GM21786 (cell line): Measurements from ENCODE around the gene HCN1.
"Not testable (repeated sequence)": the region's sequence is repeated elsewhere in the genome, so short reads cannot be mapped to it uniquely, and the experiment has no call there.

Experiments used
- ATAC-seq: cut with Tn5 transposase; IDR thresholded peaks from one replicate; pipeline ENCODE4 v1.9.1; 2021; ENCODE audit not compliant: unreplicated experiment

Gene HCN1

DNA sequence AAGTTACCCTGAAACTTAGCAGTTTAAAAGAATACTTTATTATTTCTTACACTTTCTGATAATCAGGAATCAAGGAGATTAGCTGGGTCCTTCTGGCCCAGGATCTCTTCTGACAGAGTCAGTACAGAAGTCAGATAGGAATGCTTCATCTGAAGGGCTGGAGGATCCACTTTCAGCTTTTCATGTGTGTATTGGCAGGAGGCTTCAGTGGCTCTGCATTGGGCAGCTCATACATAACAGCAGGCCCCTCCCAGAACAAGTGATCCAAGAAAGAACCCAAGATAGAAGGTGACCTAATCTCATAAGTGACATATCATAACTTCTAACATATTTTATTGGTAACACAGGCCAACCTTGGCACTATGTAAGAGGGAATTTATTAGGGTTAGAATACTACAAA lies 258.4 kb downstream of the HCN1 start:
- no peak for ATAC-seq

DNA sequence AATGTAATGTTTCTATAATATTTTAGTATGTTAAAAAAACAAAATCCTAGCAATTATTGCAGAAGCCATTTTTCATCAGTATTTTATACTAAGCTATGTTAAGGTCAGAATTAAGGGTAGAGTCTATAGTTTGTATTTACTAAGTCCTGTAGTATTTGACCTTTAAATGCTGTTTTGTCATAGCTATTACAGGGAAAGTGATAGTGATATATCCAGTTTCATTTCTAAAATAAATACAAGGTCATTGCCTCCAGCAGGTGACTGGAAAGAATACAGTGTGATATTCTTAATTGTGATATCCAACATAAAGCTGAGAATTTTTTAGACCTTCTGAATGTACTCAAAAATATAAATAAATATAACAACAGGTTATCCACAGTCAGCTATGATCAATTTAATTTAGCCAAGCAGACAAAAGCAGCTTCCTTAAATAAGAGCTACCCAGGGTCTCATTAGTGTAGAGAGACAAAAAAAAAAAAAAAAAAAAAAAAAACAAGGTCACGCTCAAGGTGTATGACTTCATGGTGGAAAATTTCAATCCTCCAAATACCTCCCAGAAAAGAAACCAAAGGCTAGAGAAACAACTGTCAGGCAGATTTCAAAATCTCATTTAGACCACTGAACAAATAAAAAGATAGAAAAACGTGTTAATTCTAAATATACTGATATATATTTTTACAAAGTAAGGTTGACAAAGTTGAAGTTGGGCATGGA lies 278.7 kb downstream of the HCN1 start:
- no peak for ATAC-seq

DNA sequence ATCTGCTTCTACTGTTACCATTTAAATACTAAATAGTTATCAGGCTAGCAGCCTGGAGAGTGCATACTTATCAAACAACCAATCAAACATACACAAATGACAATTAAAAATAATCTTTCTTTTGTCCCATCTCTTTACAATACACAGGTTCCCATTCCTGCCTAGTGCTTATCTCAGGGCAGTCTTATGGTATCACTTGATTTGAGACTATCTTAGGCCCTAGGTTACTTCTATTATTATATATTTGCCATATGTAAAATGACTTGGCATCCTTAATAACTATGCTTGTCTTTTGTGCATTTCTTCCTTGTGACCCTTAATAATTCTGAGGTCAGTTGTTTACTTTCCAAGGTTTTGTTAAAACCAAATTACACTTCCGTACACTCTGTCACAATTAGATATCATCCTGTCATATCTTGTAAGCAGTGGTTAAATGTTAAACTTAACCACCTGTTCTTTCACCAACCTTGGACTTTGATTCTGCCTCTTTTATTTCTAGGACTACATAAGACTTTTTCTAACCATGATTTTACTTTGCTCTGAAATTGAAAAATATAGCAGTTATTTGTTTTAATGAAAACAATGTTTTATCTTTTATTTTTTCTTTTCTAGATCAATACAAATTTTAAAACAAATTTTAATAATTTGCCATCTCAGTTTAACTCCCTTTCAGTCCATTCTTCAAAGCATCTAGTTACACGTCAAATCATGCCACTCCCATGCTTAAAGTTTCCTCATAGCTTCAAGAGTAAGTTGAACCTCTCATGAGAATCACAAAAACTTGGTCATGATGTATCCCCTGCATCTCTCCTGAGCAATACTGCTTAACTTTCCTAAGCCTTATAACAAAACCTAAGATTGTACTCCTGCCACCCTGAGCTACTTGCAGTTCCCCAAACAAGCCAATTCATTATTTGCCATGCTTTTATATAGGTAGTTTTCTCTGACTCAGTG lies 281.3 kb downstream of the HCN1 start:
- ATAC-seq: no peak

DNA sequence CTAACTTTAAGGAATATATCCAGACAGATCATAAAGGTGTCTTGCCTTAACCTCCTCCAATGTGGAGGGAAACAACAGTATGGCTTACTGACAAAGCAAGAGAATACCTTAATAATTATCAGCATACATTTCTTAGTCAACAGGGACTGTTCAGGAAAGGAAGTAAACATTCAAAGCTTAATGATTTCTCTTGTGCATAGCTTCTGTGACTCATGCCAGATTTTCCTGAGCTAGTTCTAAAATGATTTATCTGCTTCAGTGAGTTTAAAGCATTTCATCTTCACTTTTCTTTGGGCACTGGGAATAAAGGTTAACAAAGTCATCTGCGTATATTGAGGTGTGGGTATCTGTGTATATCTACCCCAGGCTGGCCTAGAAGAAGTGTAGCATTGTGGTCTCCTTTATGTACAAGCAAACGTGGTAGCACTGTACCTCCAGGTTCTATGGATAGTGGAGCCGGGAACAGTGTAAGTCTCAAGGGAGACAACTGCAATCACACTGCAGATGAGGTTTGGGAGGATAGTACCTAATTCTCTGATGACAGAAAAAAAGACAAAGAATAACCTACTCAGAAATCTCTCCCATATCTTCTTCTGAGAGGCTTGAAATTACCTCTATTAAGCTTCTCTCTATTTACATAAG lies 284.1 kb downstream of the HCN1 start:
- no peak for ATAC-seq

DNA sequence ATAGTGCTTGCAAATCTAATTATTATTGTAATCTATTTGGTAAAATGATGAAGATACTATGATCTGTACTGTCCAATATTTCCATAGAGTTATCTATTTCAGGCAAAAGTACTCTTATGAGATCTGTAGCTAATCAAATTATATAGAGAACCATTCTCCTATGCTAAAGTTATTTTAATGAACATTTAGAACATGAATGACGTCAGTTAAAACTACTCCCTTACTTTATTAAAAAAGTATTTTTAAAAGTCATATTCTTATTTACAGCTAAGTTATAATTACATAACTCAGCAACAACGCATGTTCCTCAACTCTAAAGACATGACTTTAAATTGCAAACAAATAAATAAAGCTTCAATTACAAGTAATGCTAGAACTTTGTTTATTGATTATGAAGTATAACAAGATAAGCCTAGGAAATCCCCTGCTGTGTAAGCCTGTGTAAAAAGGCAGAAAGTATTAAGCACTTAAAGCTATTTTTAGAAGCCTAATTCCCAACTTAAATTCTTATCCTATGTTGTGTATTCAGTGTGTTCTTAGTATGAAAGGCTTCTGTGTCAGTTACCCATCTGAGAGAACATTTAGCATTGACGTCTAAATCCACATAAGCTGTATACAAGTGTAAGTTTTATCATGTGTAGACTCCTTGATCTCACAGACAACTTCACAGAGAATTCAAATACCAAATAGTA lies 285.7 kb downstream of the HCN1 start:
- no peak for ATAC-seq

DNA sequence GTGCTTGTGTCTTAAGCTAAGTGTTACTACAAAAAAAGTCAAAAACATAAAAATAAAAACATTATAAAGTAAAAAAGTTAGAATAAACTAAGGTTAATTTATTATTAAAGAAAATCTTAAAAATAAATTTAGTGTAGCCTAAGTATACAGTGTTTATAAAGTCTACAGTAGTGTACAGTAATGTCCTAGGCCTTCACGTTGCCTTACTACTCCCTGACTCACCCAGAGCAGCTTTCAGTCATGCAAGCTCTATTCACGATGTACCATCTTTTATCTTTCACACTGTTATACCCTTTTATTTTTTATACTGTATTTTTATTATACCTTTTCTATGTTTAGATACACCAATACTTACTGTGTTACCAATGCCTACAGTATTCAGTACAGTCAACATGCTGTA lies 288.1 kb downstream of the HCN1 start:
- ATAC-seq: no peak

DNA sequence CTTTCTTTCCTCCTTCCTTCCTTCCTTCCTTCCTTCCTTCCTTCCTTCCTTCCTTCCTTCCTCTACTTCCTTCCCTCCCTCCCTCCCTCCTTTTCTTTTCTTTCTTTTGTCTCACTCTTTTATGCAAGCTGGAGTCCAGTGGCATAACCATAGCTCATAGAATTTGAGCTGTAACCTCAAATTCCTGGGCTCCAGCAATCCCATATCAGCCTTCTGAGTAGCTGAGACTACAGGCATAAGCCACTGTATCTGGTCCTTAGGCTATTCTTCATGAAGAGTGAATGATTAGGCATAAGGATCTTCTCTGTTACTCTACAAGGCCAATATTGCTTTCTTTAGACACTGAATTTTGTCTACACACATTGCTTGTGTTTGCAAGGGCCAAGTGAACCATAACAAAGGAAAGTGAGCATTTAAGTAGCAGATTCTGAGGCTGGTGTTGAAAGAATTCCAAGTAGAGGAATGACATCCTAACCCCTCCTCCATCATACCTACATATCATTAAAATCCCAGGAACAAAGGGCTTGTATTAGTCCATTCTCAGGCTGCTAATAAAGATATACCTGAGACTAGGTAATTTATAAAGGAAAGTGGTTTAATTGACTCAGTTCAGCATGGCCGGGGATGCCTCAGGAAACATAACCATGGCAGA lies 293.2 kb downstream of the HCN1 start:
- no peak for ATAC-seq

DNA sequence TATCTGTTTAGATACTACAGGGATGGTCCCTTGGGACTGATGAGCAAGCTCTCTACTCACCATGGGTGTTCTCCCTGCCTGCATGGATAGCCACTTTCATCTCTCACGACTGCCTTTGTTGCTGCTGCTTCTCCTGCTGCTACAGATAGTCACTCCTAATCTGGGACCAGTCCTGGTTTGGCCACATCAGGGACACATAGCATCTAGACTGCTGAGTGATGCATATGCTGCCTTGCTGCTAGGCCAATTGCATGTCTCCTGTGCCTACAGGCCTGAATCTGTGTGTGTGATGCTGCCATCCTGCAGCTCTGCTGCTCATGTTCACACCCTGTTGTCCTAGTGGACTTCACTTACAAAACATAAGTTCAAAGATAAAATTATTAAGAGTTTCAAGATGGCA lies 297.1 kb downstream of the HCN1 start:
- ATAC-seq: no peak

DNA sequence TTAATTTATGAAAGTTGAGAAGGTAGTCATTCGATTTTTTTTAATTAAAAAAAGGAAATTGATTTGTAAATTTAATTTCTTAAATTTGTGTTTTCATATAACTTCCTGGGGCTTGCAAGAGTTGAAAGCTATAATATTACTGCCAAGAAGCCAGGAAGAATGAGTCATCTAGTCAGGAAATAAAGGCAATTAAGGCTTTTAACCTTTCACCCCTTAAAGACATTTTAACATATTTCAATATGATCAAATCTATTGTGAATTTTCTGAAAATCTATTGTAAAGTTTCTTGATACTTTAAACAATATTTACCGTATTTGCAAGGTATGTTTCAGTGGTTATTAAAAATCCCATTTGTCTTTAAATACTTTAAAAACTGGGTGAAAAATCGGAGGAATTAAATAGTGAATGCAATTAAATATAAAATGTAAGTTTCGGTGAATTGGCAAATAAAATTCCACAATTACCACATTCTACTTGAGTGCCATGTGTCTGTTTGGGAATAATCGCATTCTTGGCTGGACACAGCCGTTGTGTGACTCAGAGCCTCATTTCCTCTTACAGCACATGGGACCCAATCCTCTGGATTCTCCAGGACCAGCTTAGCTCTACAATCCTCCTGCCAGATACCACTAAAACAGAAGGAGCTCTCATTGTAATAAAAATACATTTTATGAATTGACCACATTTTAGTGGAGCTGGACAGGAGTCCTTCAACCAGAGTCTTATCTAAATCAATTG lies 310.7 kb downstream of the HCN1 start:
- no peak for ATAC-seq

DNA sequence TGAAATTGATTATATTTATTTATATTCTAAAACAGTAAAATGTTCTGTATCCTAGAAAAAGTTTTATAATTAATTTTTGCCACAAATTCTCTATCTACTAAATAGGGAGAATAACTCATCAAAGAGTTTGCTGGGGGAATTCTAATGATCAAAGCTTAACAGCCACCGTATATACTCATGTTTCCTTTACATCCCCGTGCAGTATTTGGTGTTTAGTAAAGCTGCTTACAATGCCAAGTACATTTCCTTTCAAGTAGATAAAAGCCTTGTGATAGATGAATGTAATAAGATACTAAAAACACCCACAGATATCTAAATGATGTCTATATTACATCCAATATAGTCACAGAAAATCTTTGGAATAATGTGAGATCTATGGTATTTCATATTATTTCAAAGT lies 312.2 kb downstream of the HCN1 start:
- no peak for ATAC-seq

DNA sequence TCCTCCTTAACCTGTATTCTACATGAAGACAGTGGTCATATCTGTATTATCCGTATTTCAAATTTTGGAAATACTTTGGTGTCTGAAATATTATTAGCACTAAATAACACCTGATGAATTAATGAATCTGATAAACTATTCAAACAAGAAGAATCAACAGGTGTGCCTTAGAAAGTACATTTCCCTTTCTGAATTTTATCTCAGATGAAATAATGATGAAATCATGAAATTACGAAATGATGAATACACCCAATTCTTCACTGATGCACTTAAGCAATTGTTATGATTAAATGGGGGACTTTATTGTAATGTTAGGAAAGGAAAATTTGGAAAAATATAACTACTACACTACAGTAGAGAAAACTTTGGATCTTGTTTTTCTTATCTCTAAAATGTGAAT lies 313.6 kb downstream of the HCN1 start:
- ATAC-seq: no peak

DNA sequence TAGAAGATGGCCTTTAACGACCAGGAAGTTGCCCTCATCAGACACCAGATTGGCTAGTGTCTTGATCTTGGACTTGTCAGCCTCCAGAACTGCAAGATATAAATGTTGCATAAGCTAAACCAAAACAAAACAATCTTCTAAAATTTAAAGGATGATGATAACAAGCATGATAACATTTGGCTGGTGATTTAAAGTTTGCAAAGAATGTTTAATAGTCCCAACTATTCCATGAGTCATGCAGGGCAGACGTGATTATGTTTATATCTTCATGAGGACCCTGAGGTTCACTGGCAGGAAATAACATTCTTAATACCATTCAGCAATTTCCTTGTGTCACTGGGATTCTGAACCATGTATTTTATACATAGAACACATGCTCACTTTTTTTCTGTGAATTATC lies 319.8 kb downstream of the HCN1 start:
- ATAC-seq: no peak

DNA sequence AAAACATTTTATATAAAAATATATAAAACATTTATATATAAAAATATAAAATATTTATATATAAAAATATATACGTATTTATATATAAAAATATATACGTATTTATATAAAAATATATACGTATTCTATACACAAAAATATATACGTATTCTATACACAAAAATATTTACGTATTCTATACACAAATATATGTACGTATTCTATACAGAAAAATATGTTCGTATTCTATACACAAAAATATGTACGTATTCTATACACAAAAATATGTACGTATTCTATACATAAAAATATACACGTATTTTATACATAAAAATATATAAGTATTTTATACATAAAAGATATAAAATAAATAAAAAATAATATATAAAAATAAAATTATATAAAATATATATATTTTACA lies 323.6 kb downstream of the HCN1 start:
- ATAC-seq: no peak

DNA sequence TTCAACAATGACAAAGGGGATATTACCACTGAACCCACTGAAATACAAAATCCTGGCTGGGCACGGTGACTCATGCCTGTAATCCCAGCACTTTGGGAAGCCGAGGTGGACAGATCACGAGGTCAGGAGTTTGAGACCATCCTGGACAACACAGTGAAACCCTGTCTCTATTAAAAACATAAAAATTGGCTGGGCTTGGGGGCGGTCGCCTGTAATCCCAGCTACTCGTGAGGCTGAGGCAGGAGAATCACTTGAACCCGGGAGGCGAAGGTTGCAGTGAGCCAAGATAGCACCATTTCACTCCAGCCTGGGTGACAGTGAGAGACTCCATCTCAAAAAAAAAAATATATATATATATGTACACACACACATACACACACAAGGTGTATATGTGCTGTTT lies 324.8 kb downstream of the HCN1 start:
- not testable (repeated sequence) for ATAC-seq

DNA sequence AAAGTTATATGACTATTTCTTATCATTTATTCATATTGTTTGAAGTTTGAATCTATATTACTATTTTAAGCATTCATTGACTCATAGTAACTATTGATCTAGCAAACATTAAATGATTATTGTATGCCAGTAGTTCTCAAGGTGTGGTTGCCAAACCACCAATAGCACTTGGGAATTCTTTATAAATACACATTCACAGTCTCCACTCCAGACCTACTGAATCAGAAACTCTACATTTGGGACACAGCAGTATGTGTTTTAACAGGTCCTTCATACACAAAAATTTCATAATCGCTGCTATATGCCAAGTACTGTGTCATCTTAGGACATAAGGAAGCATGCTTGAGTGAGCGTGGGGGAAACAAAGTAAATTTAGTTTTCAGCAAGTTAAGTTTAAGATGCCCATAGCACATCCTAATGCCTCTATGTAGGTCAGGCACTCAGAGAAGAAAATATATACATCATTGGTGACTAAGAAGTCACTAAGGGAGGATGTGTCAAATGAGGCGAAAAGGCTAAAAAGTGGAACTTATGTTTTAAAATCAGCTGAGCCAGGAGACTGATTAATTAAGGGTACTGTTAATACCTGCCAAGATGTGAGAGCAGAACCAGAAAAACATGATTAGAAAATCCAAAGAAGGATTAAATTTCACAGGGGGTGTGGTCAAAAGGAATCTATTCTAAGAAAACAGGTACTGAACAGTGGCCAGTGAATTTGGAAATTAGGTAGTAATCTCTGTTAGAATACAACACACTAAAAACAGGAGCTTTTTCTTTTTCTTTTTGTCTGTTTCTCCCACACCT lies 340.8 kb downstream of the HCN1 start:
- ATAC-seq: no peak

DNA sequence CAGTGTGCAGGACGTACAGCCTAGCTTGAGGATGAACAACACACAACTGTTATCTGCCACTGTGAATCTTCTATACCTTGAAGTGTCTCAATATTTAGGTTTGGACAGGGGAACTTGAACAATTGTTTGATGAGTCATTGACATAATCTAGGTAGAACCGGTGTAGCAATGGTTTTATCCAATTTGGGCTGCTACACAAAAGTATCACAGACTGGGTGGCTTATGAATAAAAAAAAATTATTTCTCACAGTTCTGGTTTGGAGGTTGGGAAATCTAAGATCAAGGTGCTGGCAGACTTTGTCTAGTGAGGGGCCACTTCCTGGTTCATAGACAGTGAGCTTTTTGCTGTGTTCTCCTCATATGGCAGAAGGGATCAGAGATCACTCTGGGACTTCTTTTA lies 359.7 kb downstream of the HCN1 start:
- no peak for ATAC-seq

DNA sequence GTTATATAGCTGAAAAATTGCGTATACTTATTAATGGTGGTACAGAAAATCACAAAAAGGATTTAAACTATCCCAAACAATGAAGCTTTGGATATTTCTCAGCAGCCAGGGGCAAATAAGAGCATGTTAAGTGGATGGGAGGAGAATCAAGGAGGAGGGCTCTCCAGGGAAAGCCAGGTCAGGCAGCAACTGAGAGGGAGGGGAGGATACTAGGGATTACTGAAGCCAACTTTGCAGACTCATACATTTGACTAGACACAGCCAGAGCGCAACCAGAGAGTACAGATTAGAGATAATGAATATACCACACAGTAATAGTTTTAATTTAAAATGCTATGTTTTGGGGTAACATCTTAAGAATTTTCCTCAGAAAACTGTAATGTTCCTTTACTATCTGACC lies 360.2 kb downstream of the HCN1 start:
- ATAC-seq: no peak

DNA sequence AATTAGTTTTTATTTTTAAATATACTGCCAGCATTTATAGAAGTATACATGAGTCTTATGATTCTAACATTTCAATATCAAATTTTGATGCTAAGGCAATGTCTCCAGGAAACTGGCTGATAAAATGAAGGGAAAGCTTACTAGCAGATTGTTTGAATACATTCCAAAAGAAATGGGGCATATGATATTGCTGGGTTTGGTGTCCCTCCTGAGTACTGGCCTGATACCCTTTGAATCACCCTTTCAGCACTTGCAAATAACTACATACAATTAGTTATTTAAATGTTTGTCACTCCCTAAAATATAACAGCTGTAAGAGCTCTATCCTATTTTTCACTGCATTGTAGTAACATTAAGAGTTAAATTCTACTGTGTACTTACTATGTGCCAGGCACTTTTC lies 360.8 kb downstream of the HCN1 start:
- ATAC-seq: no peak

DNA sequence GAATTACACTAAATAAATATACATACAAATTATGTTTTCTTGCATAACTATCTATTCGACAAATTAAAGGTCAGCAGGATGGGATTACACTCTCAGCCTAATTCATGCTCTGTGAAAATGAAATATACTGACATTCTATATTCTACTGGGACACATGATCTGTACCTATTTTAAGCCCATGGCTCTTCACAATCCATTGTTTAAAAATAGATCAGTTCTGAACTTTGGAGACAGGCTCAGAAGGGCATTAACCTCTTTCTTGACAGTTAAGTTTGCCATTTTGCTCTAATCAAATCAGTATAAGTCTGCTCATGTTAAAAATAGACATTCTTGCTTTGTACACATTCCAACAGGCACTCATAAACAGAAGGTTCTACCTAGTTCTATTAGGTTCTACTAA lies 361.2 kb downstream of the HCN1 start:
- ATAC-seq: no peak
